ENCODE measurements around the gene FCHSD2.

GRCh38 chr11:73158356-73159051, 16.4 kb upstream of the FCHSD2 start:
- no peak for TF ChIP-seq POLR2A (IDR thresholded peaks at IDR 0.05)
- TF ChIP-seq CTCF (IDR thresholded peaks at IDR 0.05): no peak

Measured in lower leg skin (tissue), 3 donors.